Endothelial cell of umbilical vein (primary cell): Measurements from ENCODE around the gene SGTA.

Experiments
- CTCF ChIP-seq, 2 donors: IDR thresholded peaks; 1 replicate in 1 of 2; 2 replicates in 1 of 2; pipeline ENCODE4 v1.5.1; 2011; ENCODE audit warnings: low read length in 2 of 2, mild to moderate bottlenecking in 2 of 2, moderate library complexity in 2 of 2, control low read depth in 1 of 2, inconsistent platforms in 1 of 2, low read depth in 1 of 2; ENCODE audit not compliant: insufficient read depth in 1 of 2; ENCODE audit errors: extremely low read depth in 1 of 2
- EZH2 ChIP-seq: IDR thresholded peaks from 2 replicates; pipeline ENCODE4 v1.6.1; 2012; ENCODE audit warnings: borderline replicate concordance, low read depth, mild to moderate bottlenecking, moderate library complexity, low read length, inconsistent platforms; ENCODE audit not compliant: severe bottlenecking
- FOS ChIP-seq: IDR thresholded peaks from 2 replicates; pipeline ENCODE4 v1.6.1; 2011; ENCODE audit warnings: mild to moderate bottlenecking, low read length, moderate library complexity, borderline replicate concordance; ENCODE audit not compliant: insufficient read depth
- GATA2 ChIP-seq: IDR thresholded peaks from 2 replicates; pipeline ENCODE4 v1.7.0; 2011; ENCODE audit warnings: low read depth, mild to moderate bottlenecking, moderate library complexity, mixed read lengths, low read length; ENCODE audit not compliant: insufficient read length, insufficient read depth
- JUN ChIP-seq: IDR thresholded peaks from 2 replicates; pipeline ENCODE4 v1.6.1; 2011; ENCODE audit warnings: borderline replicate concordance, low read depth; ENCODE audit not compliant: insufficient read length, insufficient read depth
- MAX ChIP-seq: IDR thresholded peaks from 2 replicates; pipeline ENCODE4 v1.6.1; 2011; ENCODE audit not compliant: insufficient read depth, insufficient read length
- MYC ChIP-seq: IDR thresholded peaks from one replicate; pipeline ENCODE4 v1.6.1; 2011; ENCODE audit warnings: mild to moderate bottlenecking, low read depth, low read length
- POLR2A ChIP-seq: IDR thresholded peaks from 2 replicates; pipeline ENCODE4 v1.6.1; 2012; ENCODE audit warnings: low read depth, mild to moderate bottlenecking, control low read depth, low read length
- POLR2AphosphoS5 ChIP-seq: IDR thresholded peaks from 2 replicates; pipeline ENCODE4 v1.6.1; 2012; ENCODE audit warnings: low read depth, mild to moderate bottlenecking, control low read depth, low read length, moderate library complexity; ENCODE audit not compliant: insufficient read depth

DNA sequence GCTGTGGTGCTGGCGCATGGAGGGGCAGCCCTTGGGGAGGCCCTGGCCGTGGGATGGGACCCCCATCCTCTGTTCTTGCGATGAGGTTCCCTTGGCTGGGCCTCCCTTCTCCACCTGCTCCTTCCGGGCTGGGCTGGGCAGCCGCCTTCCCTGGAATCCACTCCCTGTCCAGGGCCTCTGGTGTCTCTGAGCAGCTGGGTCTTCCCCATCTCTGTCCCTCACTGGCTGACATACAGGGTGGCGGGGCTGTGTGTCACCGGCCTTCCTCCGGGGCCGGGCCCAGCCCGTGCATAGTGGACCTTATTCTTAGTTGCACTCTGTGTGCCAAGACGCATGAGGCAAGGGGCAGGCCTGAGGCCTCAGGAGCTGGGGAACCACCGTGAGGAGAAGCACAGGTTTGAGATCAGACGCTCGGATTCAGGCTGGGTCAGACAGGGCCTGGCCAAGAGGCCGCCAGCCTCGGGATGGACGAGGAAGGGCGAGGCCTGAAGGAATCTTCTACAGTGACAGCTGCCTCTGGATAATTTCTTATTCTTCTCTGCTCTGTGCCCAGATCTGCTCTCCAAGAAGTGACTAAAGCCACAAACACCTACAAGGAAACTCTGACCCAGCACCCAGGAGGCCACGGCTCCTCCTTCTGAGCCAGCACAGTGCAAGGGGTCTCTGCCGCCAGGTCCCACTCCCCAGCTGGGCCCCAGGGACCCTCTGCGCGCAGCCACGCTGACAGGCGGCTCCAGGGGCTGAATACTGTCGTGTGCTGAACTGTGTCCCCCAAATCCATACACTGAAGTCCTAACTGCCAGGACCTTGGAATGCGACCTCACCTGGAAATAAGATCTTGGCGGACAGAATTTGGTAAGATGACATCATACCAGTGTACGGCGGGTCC lies 11.0 kb downstream of the SGTA start:
- TF ChIP-seq POLR2A (no peak), CTCF (IDR thresholded peaks at IDR 0.05; ENCODE audit: extremely low read depth in 1 of 2, insufficient read depth in 1 of 2, low read depth in 1 of 2, low read length in 2 of 2) (no peak), EZH2 (no peak), MAX (no peak), JUN (no peak), POLR2AphosphoS5 (no peak), MYC (no peak), FOS (no peak), GATA2 (no peak)
